PC-3 (cell line): ENCODE data around the gene FANCE. TPM values are rescaled to one million over a fixed set of nuclear protein-coding genes. Genes with fewer than 3 reads are reported as not detected.

ENCODE experiments used
- ATAC-seq: fragments of 200-7000 bp; cut with Tn5 transposase; 2 replicates; pipeline ENCODE4 v1.9.1; 2020; ENCODE audit warnings: mild to moderate bottlenecking, moderate library complexity
- BruUV-seq: library from RNA; stranded (reverse); fragments of 400-500 nt; replicated peaks from 2 replicates; lab custom pipeline; 2021; lab: Mats Ljungman, UMichigan
- CTCF ChIA-PET: fragments of 300-600 bp; sonication (Branson Sonifier 250); formaldehyde crosslinking; loops from one replicate; lab custom pipeline; 2022; ENCODE audit warnings: antibody characterized with exemption; lab: Charles Lee
- POLR2A ChIA-PET: fragments of 300-600 bp; sonication (Branson Sonifier 250); formaldehyde crosslinking; loops from one replicate; lab custom pipeline; 2022; ENCODE audit warnings: antibody characterized with exemption; ENCODE audit not compliant: unreplicated experiment; lab: Charles Lee
- DNase-seq: peaks from one replicate; pipeline ENCODE4 v3.0.0-alpha.2; 2015
- H2AFZ ChIP-seq: fragments of 300-600 bp; sonication (generic); 2 replicates; pipeline ENCODE4 v1.6.0; 2016; ENCODE audit warnings: antibody characterized with exemption, low read length
- H3F3A ChIP-seq: fragments of 300-600 bp; sonication (generic); one replicate; pipeline ENCODE4 v1.6.0; 2017; ENCODE audit warnings: antibody characterized with exemption, low read length, control low read depth, mild to moderate bottlenecking; ENCODE audit not compliant: unreplicated experiment
- H3K27ac ChIP-seq: fragments of 300-600 bp; sonication (generic); 2 replicates; pipeline ENCODE4 v1.5.1; 2016; ENCODE audit warnings: mild to moderate bottlenecking, low read length
- H3K27me3 ChIP-seq: fragments of 300-600 bp; sonication (generic); 2 replicates; pipeline ENCODE4 v1.6.1; 2016; ENCODE audit warnings: low read length, mixed read lengths
- H3K36me3 ChIP-seq: fragments of 300-600 bp; sonication (generic); 2 replicates; pipeline ENCODE4 v1.6.1; 2016; ENCODE audit warnings: low read depth, mixed run types, low read length, mixed read lengths
- H3K4me1 ChIP-seq: fragments of 300-600 bp; sonication (generic); 2 replicates; pipeline ENCODE4 v1.5.1; 2016; ENCODE audit warnings: low read length; ENCODE audit not compliant: insufficient read depth
- H3K4me2 ChIP-seq: fragments of 300-600 bp; sonication (generic); 2 replicates; pipeline ENCODE4 v1.6.0; 2016; ENCODE audit warnings: low read length
- H3K4me3 ChIP-seq: fragments of 300-600 bp; sonication (generic); 2 replicates; pipeline ENCODE4 v1.5.1; 2016; ENCODE audit warnings: mild to moderate bottlenecking, low read length, mixed read lengths
- H3K79me2 ChIP-seq: fragments of 300-600 bp; sonication (generic); 2 replicates; pipeline ENCODE4 v1.6.1; 2017; ENCODE audit warnings: low read length, mixed read lengths
- H3K9ac ChIP-seq: fragments of 300-600 bp; sonication (generic); 2 replicates; pipeline ENCODE4 v1.6.0; 2016; ENCODE audit warnings: mild to moderate bottlenecking, low read length
- H3K9me2 ChIP-seq: fragments of 300-600 bp; sonication (generic); replicated peaks from 2 replicates; pipeline ENCODE4 v1.6.1; 2016; ENCODE audit warnings: mixed run types, low read length, mixed read lengths
- H3K9me3 ChIP-seq: fragments of 300-600 bp; sonication (generic); 2 replicates; pipeline ENCODE4 v1.6.1; 2016; ENCODE audit warnings: low read length, mixed read lengths
- H4K20me1 ChIP-seq: fragments of 300-600 bp; sonication (generic); 2 replicates; pipeline ENCODE4 v1.6.1; 2016; ENCODE audit warnings: low read length, mixed read lengths
- CTCF ChIP-seq: fragments of 300-600 bp; sonication (generic); conservative IDR thresholded peaks from 2 replicates; pipeline ENCODE4 v1.5.1; 2017; ENCODE audit warnings: antibody characterized with exemption, low read depth, mild to moderate bottlenecking, low read length
- EZH2 ChIP-seq: fragments of 300-600 bp; sonication (generic); IDR thresholded peaks from one replicate; pipeline ENCODE4 v1.6.1; 2017; ENCODE audit warnings: antibody characterized with exemption, mild to moderate bottlenecking, low read length; ENCODE audit not compliant: unreplicated experiment
- EZH2phosphoT487 ChIP-seq: fragments of 300-600 bp; sonication (generic); IDR thresholded peaks from 2 replicates; pipeline ENCODE4 v1.6.1; 2018; ENCODE audit warnings: mild to moderate bottlenecking, antibody characterized with exemption, low read length, borderline replicate concordance
- intact Hi-C: fragments of 100-400 bp; cut with micrococcal nuclease; formaldehyde crosslinking; loops from 2 replicates; pipeline ENCODE4 v1.9.0; 2023
- total RNA-seq: library from RNA; depleted of rRNA; stranded (reverse); fragments of >200 nt; gene quantifications from 2 replicates; pipeline ENCODE4 v1.2.3, GENCODE V29; 2014

The FANCE gene
- total RNA-seq, 1 experiment from 2014 or later, result 13.8 TPM

- Histone ChIP-seq H3K79me2 (peaks cover 44% of the 10 kb centered on the region), H3K9me3 (no peaks in the 10 kb centered on the region), H3K27me3 (no peaks in the 10 kb centered on the region), H3K4me2 (no peak overlapping the region), H3K9me2 (no peaks in the 10 kb centered on the region), H3K27ac (no peak overlapping the region), H3K36me3 (no peaks in the 10 kb centered on the region), H3K4me1 (peaks cover 36% of the 10 kb centered on the region), H3F3A (no peaks in the 10 kb centered on the region), H3K9ac (no peak overlapping the region), H3K4me3 (no peak overlapping the region), H2AFZ (no peak overlapping the region), H4K20me1 (no peaks in the 10 kb centered on the region; the same call in 1 of the 2 replicates)
- CTCF ChIA-PET, result interaction anchor here (0.5 kb wide), 1 partner anchor 30 kb away, joined by 3 read pairs; no protein-coding TSS in a partner anchor
- ATAC-seq (no peak), DNase-seq (no peak)
- TF ChIP-seq EZH2, result no peak
- no peak for TF ChIP-seq EZH2phosphoT487
- TF ChIP-seq CTCF, result no peak
- POLR2A ChIA-PET, result interaction anchor here (0.5 kb wide), 1 partner anchor 1026 kb away, joined by 3 read pairs; no protein-coding TSS in a partner anchor
- intact Hi-C loops, result no loop called here
- no TSS peak for BruUV-seq
Measured at GRCh38 chr6:35492258-35492973, 40.3 kb downstream of the FANCE start.

- CTCF ChIA-PET, result no interaction called here
- TF ChIP-seq CTCF, result no peak
- no peak for TF ChIP-seq EZH2phosphoT487
- no peak for TF ChIP-seq EZH2
- Histone ChIP-seq H3F3A (no peaks in the 10 kb centered on the region), H3K4me3 (no peak overlapping the region), H3K36me3 (no peaks in the 10 kb centered on the region), H4K20me1 (no peaks in the 10 kb centered on the region; the same call in 1 of the 2 replicates), H3K4me1 (peaks cover 36% of the 10 kb centered on the region), H3K27me3 (no peaks in the 10 kb centered on the region), H3K79me2 (peaks cover 44% of the 10 kb centered on the region), H3K9me3 (no peaks in the 10 kb centered on the region), H2AFZ (no peak overlapping the region), H3K4me2 (no peak overlapping the region), H3K9ac (no peak overlapping the region), H3K27ac (no peak overlapping the region), H3K9me2 (no peaks in the 10 kb centered on the region)
- no TSS peak for BruUV-seq
- POLR2A ChIA-PET, result no interaction called here
- ATAC-seq, result no peak
- intact Hi-C loops, result no loop called here
- no peak for DNase-seq
Measured at GRCh38 chr6:35492974-35493284, 40.8 kb downstream of the FANCE start.

DNA sequence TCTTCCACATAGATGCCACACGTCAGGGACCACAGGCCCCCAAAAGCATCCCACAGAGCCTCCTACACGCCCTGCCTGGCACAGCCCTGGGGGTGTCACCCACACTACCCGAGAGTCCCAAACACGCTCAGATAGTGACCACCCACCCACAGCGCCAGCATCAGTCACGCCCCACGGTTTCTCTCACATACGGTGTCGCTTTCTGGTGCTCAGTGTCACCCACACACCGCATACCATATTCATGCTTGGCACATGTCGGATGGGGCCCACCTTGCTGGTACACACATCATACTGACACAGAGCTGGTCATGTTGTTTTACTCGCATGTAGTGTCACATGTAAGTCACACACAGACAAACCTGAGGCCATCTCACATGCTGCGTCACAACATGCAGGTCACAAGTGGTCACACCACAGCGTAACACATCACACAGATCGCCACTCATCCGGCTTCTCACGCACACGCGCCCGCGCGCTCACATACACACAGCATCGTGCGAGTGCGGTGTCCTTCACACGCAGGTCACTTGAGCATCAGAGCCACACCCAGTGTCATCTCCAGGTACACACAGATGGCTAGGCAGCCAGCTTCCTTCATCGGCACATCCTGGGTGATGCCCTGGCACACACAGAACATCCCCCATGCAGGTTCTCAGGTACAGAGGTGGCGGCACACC, 41.3 kb downstream of the FANCE start:
- intact Hi-C loops, result no loop called here
- Histone ChIP-seq H3K27ac (no peak overlapping the region), H3K4me2 (no peak overlapping the region), H2AFZ (no peak overlapping the region), H3K27me3 (no peaks in the 10 kb centered on the region), H3K36me3 (no peaks in the 10 kb centered on the region), H3K9ac (no peak overlapping the region), H3K4me1 (peaks cover 33% of the 10 kb centered on the region), H3K9me2 (no peaks in the 10 kb centered on the region), H4K20me1 (no peaks in the 10 kb centered on the region; the same call in 1 of the 2 replicates), H3F3A (no peaks in the 10 kb centered on the region), H3K79me2 (peaks cover 44% of the 10 kb centered on the region), H3K9me3 (no peaks in the 10 kb centered on the region), H3K4me3 (no peak overlapping the region)
- no peak for TF ChIP-seq CTCF
- TF ChIP-seq EZH2, result no peak
- TF ChIP-seq EZH2phosphoT487, result no peak
- ATAC-seq (no peak), DNase-seq (no peak)
- no TSS peak for BruUV-seq
- CTCF ChIA-PET, result no interaction called here
- POLR2A ChIA-PET, result no interaction called here
